GM23338 (cell line): ENCODE data around the gene EXOC6B. TPM values are rescaled to one million over a fixed set of nuclear protein-coding genes. Genes with fewer than 3 reads are reported as not detected.

ENCODE experiments used
- ATAC-seq: fragments of 200-7000 bp; cut with Tn5 transposase; 3 replicates; pipeline ENCODE4 v1.9.1; 2020
- DNase-seq: peaks from one replicate; pipeline ENCODE4 v3.0.0-alpha.2; 2015; ENCODE audit warnings: low spot score
- H2AFZ ChIP-seq: fragments of 200-600 bp; sonication (generic); 2 replicates; pipeline ENCODE4 v1.8.0; 2016; ENCODE audit warnings: antibody characterized with exemption, mild to moderate bottlenecking, moderate library complexity
- H3F3A ChIP-seq: fragments of 200-600 bp; sonication (generic); replicated peaks from 2 replicates; pipeline ENCODE4 v1.8.0; 2017; ENCODE audit warnings: antibody characterized with exemption, mixed run types, low read depth
- H3K27ac ChIP-seq: fragments of 200-600 bp; sonication (generic); 2 replicates; pipeline ENCODE4 v1.6.1; 2016; ENCODE audit warnings: low read depth
- H3K27me3 ChIP-seq: fragments of 200-600 bp; sonication (generic); 2 replicates; pipeline ENCODE4 v1.8.0; 2016; ENCODE audit warnings: mild to moderate bottlenecking, mixed run types, moderate library complexity; ENCODE audit not compliant: insufficient read depth
- H3K36me3 ChIP-seq: fragments of 200-600 bp; sonication (generic); 2 replicates; pipeline ENCODE4 v1.8.0; 2016; ENCODE audit warnings: mild to moderate bottlenecking; ENCODE audit not compliant: insufficient read depth
- H3K4me1 ChIP-seq: fragments of 200-600 bp; sonication (generic); 2 replicates; pipeline ENCODE4 v1.8.0; 2016; ENCODE audit warnings: mild to moderate bottlenecking, moderate library complexity; ENCODE audit not compliant: insufficient read depth
- H3K4me2 ChIP-seq: fragments of 200-600 bp; sonication (generic); 2 replicates; pipeline ENCODE4 v1.7.1; 2017; ENCODE audit warnings: mixed run types
- H3K4me3 ChIP-seq: fragments of 200-600 bp; sonication (generic); 2 replicates; pipeline ENCODE4 v1.6.1; 2016; ENCODE audit warnings: mixed run types
- H3K79me2 ChIP-seq: fragments of 200-600 bp; sonication (generic); replicated peaks from 2 replicates; pipeline ENCODE4 v1.8.0; 2017; ENCODE audit warnings: mild to moderate bottlenecking; ENCODE audit not compliant: insufficient read depth
- H3K9me2 ChIP-seq: fragments of 200-600 bp; sonication (generic); 2 replicates; pipeline ENCODE4 v1.8.0; 2017; ENCODE audit not compliant: insufficient read depth
- H4K20me1 ChIP-seq: fragments of 200-600 bp; sonication (generic); replicated peaks from 2 replicates; pipeline ENCODE4 v1.8.0; 2017; ENCODE audit warnings: mild to moderate bottlenecking; ENCODE audit not compliant: insufficient read depth
- H3K27ac Mint-ChIP-seq: 2 replicates; pipeline ENCODE4 v1.8.0; 2020; ENCODE audit warnings: inconsistent platforms, mild to moderate bottlenecking, moderate library complexity, mixed read lengths
- H3K27me3 Mint-ChIP-seq: 3 replicates; pipeline ENCODE4 v1.8.0; 2022; ENCODE audit warnings: low read depth, mild to moderate bottlenecking, moderate library complexity, mixed read lengths, inconsistent platforms; ENCODE audit not compliant: insufficient read depth, poor library complexity
- H3K36me3 Mint-ChIP-seq: 3 replicates; pipeline ENCODE4 v1.8.0; 2021; ENCODE audit warnings: low read depth, mild to moderate bottlenecking, inconsistent platforms, moderate library complexity, mixed read lengths
- H3K4me1 Mint-ChIP-seq: 3 replicates; pipeline ENCODE4 v1.8.0; 2020; ENCODE audit warnings: mild to moderate bottlenecking, inconsistent platforms, mixed read lengths
- H3K4me3 Mint-ChIP-seq: 3 replicates; pipeline ENCODE4 v1.8.0; 2021; ENCODE audit warnings: moderate library complexity, mild to moderate bottlenecking, inconsistent platforms, mixed read lengths
- H3K9me3 Mint-ChIP-seq: 3 replicates; pipeline ENCODE4 v1.8.0; 2020; ENCODE audit warnings: moderate library complexity, mild to moderate bottlenecking, inconsistent platforms, mixed read lengths
- EZH2 ChIP-seq: fragments of 200-600 bp; sonication (generic); IDR thresholded peaks from one replicate; pipeline ENCODE4 v1.8.0; 2017; ENCODE audit warnings: antibody characterized with exemption, mild to moderate bottlenecking, low read depth; ENCODE audit not compliant: unreplicated experiment
- EZH2phosphoT487 ChIP-seq: fragments of 200-600 bp; sonication (generic); IDR thresholded peaks from one replicate; pipeline ENCODE4 v1.8.1; 2018; ENCODE audit warnings: antibody characterized with exemption; ENCODE audit not compliant: unreplicated experiment
- POLR2AphosphoS5 ChIP-seq: IDR thresholded peaks from 2 replicates; pipeline ENCODE4 v1.6.1; 2016; ENCODE audit warnings: antibody characterized with exemption, low read depth
- REST ChIP-seq: IDR thresholded peaks from one replicate; pipeline ENCODE4 v1.6.1; 2018; ENCODE audit warnings: antibody characterized with exemption; ENCODE audit not compliant: unreplicated experiment
- STAT1 ChIP-seq: IDR thresholded peaks from one replicate; pipeline ENCODE4 v1.6.1; 2016; ENCODE audit warnings: antibody characterized with exemption; ENCODE audit not compliant: unreplicated experiment
- ZNF114 ChIP-seq: fragments of 250-450 bp; sonication (Bioruptor Pico); IDR thresholded peaks from 2 replicates; pipeline ENCODE4 v1.5.0; 2020; ENCODE audit warnings: mild to moderate bottlenecking, moderate library complexity
- ZNF331 ChIP-seq: fragments of 250-450 bp; sonication (Bioruptor Pico); IDR thresholded peaks from 2 replicates; pipeline ENCODE4 v1.5.0; 2020; ENCODE audit warnings: low read depth, mild to moderate bottlenecking, moderate library complexity
- ZNF462 ChIP-seq: fragments of 250-450 bp; sonication (Bioruptor Pico); IDR thresholded peaks from 2 replicates; pipeline ENCODE4 v1.5.0; 2020; ENCODE audit warnings: mild to moderate bottlenecking, moderate library complexity
- polyA plus RNA-seq: library from polyadenylated mRNA; unstranded; fragments of >200 nt; fragmentation: Nextera tagmentation; extraction: Ambion mirVana; gene quantifications from 2 replicates; pipeline ENCODE4 v1.2.1, GENCODE V29; 2016
- total RNA-seq: library from RNA; depleted of rRNA; stranded (reverse); fragments of >200 nt; shearing (Covaris generic); gene quantifications from 2 replicates; pipeline ENCODE4 v1.2.3, GENCODE V29; 2014

Gene EXOC6B
- total and polyA plus RNA-seq, 2 experiments from 2014 or later = 7.2 to 45.9 TPM

- TF ChIP-seq ZNF462 (CRISPR knock-in tag) = no peak
- TF ChIP-seq ZNF331 (CRISPR knock-in tag) = no peak
- no peak for TF ChIP-seq POLR2AphosphoS5
- TF ChIP-seq REST = no peak
- TF ChIP-seq EZH2phosphoT487 = no peak
- TF ChIP-seq STAT1 = no peak
Measured at GRCh38 chr2:72338076-72338475, 487.8 kb downstream of the EXOC6B start (continued).

GRCh38 chr2:72332720-72333119 lies 493.1 kb downstream of the EXOC6B start:
- H3K9me2 ChIP-seq = no peaks in the 10 kb centered on the region; the same call in 1 of the 2 replicates
- no peaks in the 10 kb centered on the region for H3K9me3 Mint-ChIP-seq
- no peak for ATAC-seq
- no peaks in the 10 kb centered on the region for H3K79me2 ChIP-seq
- H3K4me2 ChIP-seq = no peak overlapping the region
- H3K27me3 ChIP-seq = no peaks in the 10 kb centered on the region
- H3K4me3 Mint-ChIP-seq = no peak overlapping the region
- no peaks in the 10 kb centered on the region for H3F3A ChIP-seq
- H3K4me3 ChIP-seq = no peak overlapping the region
- no peak overlapping the region for H2AFZ ChIP-seq
- DNase-seq = no peak
- no peaks in the 10 kb centered on the region for H3K36me3 ChIP-seq
- H3K4me1 ChIP-seq = peaks cover 3% of the 10 kb centered on the region; the same call in 1 of the 2 replicates
- H3K27ac ChIP-seq = no peak overlapping the region
- H3K4me1 Mint-ChIP-seq = peaks cover 11% of the 10 kb centered on the region
- no peaks in the 10 kb centered on the region for H4K20me1 ChIP-seq
- H3K36me3 Mint-ChIP-seq = no peaks in the 10 kb centered on the region
- H3K27ac Mint-ChIP-seq = no peak overlapping the region
- H3K27me3 Mint-ChIP-seq = no peaks in the 10 kb centered on the region
- no peak for TF ChIP-seq EZH2
- no peak for TF ChIP-seq ZNF114 (CRISPR knock-in tag)
